Ishikawa (cell line): ENCODE data around the gene TMEM254.

Experiments
- CEBPB ChIP-seq: IDR thresholded peaks from 2 replicates; pipeline ENCODE4 v1.6.1; 2012
- CREB1 ChIP-seq: IDR thresholded peaks from 2 replicates; pipeline ENCODE4 v1.6.1; 2012; ENCODE audit warnings: low read depth
- EGR1 ChIP-seq: IDR thresholded peaks from 2 replicates; pipeline ENCODE4 v1.6.1; 2012
- EP300 ChIP-seq: IDR thresholded peaks from 2 replicates; pipeline ENCODE4 v1.6.1; 2012; ENCODE audit warnings: borderline replicate concordance
- FOXM1 ChIP-seq: IDR thresholded peaks from 2 replicates; pipeline ENCODE4 v1.6.1; 2012; ENCODE audit warnings: low read depth, borderline replicate concordance
- RAD21 ChIP-seq: IDR thresholded peaks from 2 replicates; pipeline ENCODE4 v1.6.1; 2012; ENCODE audit warnings: low read depth
- TAF1 ChIP-seq: IDR thresholded peaks from 2 replicates; pipeline ENCODE4 v1.6.1; 2012; ENCODE audit warnings: low read depth, mild to moderate bottlenecking
- TCF12 ChIP-seq: IDR thresholded peaks from 2 replicates; pipeline ENCODE4 v1.6.1; 2012; ENCODE audit warnings: low read depth
- TEAD4 ChIP-seq: IDR thresholded peaks from 2 replicates; pipeline ENCODE4 v1.6.1; 2012
- YY1 ChIP-seq: IDR thresholded peaks from 2 replicates; pipeline ENCODE4 v1.6.1; 2012; ENCODE audit warnings: low read depth
- ZBTB7A ChIP-seq: IDR thresholded peaks from 2 replicates; pipeline ENCODE4 v1.6.1; 2012; ENCODE audit warnings: low read depth
- TF ChIP-seq, protein P1 (sequence below): IDR thresholded peaks from 2 replicates; pipeline ENCODE4 v1.6.1; 2012
- TF ChIP-seq, protein P2 (sequence below): IDR thresholded peaks from 2 replicates; pipeline ENCODE4 v1.6.1; 2012; ENCODE audit warnings: low read depth, mild to moderate bottlenecking
- TF ChIP-seq, protein P3 (sequence below): IDR thresholded peaks from 2 replicates; pipeline ENCODE4 v1.6.1; 2012

DNA sequence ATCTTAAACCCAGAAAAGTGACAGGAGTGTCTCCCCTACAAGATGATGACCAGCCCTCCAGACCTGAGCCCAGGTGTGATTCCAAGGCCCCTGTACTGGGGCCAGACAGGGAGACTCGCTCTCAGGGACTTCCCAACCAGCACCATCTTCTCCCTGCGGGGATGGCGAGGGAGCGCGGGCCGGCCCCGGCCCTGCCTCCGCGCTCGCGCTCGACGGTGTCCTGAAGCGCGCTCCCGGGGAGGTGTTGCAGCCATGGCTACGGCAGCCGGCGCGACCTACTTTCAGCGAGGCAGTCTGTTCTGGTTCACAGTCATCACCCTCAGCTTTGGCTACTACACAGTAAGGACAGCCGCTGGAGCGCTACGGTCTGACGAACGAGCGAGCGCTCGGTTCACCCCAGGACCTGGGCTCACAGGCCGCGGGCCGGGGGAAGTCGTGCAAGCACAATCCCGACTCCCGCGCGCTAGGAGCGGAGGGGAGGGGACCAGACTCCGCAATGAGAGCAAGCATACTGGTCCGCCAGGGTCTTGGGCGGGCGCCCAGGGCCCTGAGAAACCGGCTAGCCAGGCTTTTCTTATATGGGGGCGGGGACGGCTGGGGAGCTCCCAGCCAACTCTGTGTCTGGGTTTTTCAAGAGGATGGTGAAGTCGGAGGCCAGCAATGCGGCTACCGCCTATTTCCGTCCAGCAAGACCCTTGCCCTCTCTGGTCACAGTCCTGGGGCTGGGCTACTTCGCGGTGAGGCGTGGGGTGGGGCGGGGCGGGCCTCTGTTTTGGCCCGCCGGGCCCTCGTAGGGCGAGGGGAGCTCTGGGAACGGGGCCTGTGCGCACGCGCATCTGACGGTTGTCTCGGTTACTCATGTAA, at the start of gene TMEM254:
- TF ChIP-seq TEAD4 (0 out of 2 replicates have a peak, but pooled peaks have one; percentile 7), RAD21 (no peak), EP300 (peak; percentile 21; the same call in 1 of the 2 replicates), FOXM1 (no peak), TCF12 (peak; percentile 77), ZBTB7A (peak; percentile 94), TAF1 (peak; percentile 83), CREB1 (peak; percentile 53; the same call in 1 of the 2 replicates), YY1 (peak; percentile 84), CEBPB (no peak), EGR1 (0 out of 2 replicates have a peak, but pooled peaks have one; percentile 37)
- TF ChIP-seq, protein P1, sequence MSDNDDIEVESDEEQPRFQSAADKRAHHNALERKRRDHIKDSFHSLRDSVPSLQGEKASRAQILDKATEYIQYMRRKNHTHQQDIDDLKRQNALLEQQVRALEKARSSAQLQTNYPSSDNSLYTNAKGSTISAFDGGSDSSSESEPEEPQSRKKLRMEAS = peak; percentile 62
- TF ChIP-seq, protein P2, sequence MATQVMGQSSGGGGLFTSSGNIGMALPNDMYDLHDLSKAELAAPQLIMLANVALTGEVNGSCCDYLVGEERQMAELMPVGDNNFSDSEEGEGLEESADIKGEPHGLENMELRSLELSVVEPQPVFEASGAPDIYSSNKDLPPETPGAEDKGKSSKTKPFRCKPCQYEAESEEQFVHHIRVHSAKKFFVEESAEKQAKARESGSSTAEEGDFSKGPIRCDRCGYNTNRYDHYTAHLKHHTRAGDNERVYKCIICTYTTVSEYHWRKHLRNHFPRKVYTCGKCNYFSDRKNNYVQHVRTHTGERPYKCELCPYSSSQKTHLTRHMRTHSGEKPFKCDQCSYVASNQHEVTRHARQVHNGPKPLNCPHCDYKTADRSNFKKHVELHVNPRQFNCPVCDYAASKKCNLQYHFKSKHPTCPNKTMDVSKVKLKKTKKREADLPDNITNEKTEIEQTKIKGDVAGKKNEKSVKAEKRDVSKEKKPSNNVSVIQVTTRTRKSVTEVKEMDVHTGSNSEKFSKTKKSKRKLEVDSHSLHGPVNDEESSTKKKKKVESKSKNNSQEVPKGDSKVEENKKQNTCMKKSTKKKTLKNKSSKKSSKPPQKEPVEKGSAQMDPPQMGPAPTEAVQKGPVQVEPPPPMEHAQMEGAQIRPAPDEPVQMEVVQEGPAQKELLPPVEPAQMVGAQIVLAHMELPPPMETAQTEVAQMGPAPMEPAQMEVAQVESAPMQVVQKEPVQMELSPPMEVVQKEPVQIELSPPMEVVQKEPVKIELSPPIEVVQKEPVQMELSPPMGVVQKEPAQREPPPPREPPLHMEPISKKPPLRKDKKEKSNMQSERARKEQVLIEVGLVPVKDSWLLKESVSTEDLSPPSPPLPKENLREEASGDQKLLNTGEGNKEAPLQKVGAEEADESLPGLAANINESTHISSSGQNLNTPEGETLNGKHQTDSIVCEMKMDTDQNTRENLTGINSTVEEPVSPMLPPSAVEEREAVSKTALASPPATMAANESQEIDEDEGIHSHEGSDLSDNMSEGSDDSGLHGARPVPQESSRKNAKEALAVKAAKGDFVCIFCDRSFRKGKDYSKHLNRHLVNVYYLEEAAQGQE = no peak
- TF ChIP-seq, protein P3, sequence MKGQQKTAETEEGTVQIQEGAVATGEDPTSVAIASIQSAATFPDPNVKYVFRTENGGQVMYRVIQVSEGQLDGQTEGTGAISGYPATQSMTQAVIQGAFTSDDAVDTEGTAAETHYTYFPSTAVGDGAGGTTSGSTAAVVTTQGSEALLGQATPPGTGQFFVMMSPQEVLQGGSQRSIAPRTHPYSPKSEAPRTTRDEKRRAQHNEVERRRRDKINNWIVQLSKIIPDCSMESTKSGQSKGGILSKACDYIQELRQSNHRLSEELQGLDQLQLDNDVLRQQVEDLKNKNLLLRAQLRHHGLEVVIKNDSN = peak; percentile 3; the same call in 1 of the 2 replicates
